Trophoblast cell (in vitro differentiated cells and primary cell): ENCODE data around the gene MPPED1.

Source experiments
- DNase-seq, 2 donors: peaks; one replicate each; pipeline ENCODE4 v3.0.0-alpha.2; 2016
- H2AFZ ChIP-seq: 2 replicates; pipeline ENCODE4 v1.6.1; 2013; ENCODE audit warnings: low read length, moderate library complexity, mild to moderate bottlenecking; ENCODE audit not compliant: insufficient read depth, poor library complexity
- H2AK5ac ChIP-seq: 2 replicates; pipeline ENCODE4 v1.6.1; 2013; ENCODE audit warnings: mild to moderate bottlenecking, low read length
- H2BK120ac ChIP-seq: 2 replicates; pipeline ENCODE4 v1.6.1; 2013; ENCODE audit warnings: low read length, mild to moderate bottlenecking, moderate library complexity; ENCODE audit not compliant: insufficient read depth, poor library complexity
- H2BK12ac ChIP-seq: 2 replicates; pipeline ENCODE4 v1.6.1; 2013; ENCODE audit warnings: mild to moderate bottlenecking, low read length, moderate library complexity
- H2BK5ac ChIP-seq: 2 replicates; pipeline ENCODE4 v1.6.1; 2013; ENCODE audit warnings: low read length, low read depth, moderate library complexity, mild to moderate bottlenecking; ENCODE audit not compliant: poor library complexity
- H3K14ac ChIP-seq: 2 replicates; pipeline ENCODE4 v1.6.1; 2013; ENCODE audit warnings: mild to moderate bottlenecking, low read length
- H3K18ac ChIP-seq: 2 replicates; pipeline ENCODE4 v1.6.1; 2013; ENCODE audit warnings: mild to moderate bottlenecking, low read length
- H3K23ac ChIP-seq: 2 replicates; pipeline ENCODE4 v1.6.1; 2013; ENCODE audit warnings: low read length
- H3K27ac ChIP-seq: 2 replicates; pipeline ENCODE4 v1.5.1; 2013; ENCODE audit warnings: low read depth, mild to moderate bottlenecking, inconsistent platforms, low read length, moderate library complexity
- H3K27me3 ChIP-seq: 2 replicates; pipeline ENCODE4 v1.6.1; 2013; ENCODE audit warnings: inconsistent platforms, mild to moderate bottlenecking, low read length, moderate library complexity; ENCODE audit not compliant: insufficient read depth
- H3K36me3 ChIP-seq, 2 experiments: 1 replicate in 1 of 2; 2 replicates in 1 of 2; pipeline ENCODE4 v1.6.1; 2013; ENCODE audit warnings: low read length in 2 of 2, mild to moderate bottlenecking in 2 of 2, moderate library complexity in 1 of 2; ENCODE audit not compliant: insufficient read depth in 2 of 2, control insufficient read depth in 1 of 2
- H3K4ac ChIP-seq: 2 replicates; pipeline ENCODE4 v1.6.1; 2013; ENCODE audit warnings: low read depth, mild to moderate bottlenecking, low read length, moderate library complexity
- H3K4me1 ChIP-seq, 2 experiments: 1 replicate in 1 of 2; 2 replicates in 1 of 2; pipeline ENCODE4 v1.6.1; 2013; ENCODE audit warnings: low read length in 2 of 2, mild to moderate bottlenecking in 2 of 2, moderate library complexity in 1 of 2; ENCODE audit not compliant: insufficient read depth in 2 of 2, control insufficient read depth in 1 of 2
- H3K4me2 ChIP-seq: 2 replicates; pipeline ENCODE4 v1.6.1; 2013; ENCODE audit warnings: inconsistent platforms, mild to moderate bottlenecking, low read length, moderate library complexity
- H3K4me3 ChIP-seq: 2 replicates; pipeline ENCODE4 v1.5.1; 2013; ENCODE audit warnings: mild to moderate bottlenecking, low read depth, low read length, inconsistent platforms
- H3K79me1 ChIP-seq: one replicate; pipeline ENCODE4 v1.6.1; 2013; ENCODE audit warnings: low read length
- H3K79me2 ChIP-seq: 2 replicates; pipeline ENCODE4 v1.6.1; 2013; ENCODE audit warnings: low read length, mild to moderate bottlenecking; ENCODE audit not compliant: control insufficient read depth, insufficient read depth, poor library complexity
- H3K9ac ChIP-seq: 2 replicates; pipeline ENCODE4 v1.6.1; 2013; ENCODE audit warnings: mild to moderate bottlenecking, low read length
- H3K9me3 ChIP-seq: 2 replicates; pipeline ENCODE4 v1.6.1; 2013; ENCODE audit warnings: low read depth, mild to moderate bottlenecking, control low read depth, inconsistent platforms, low read length; ENCODE audit not compliant: insufficient read depth
- H4K12ac ChIP-seq: 2 replicates; pipeline ENCODE4 v1.6.1; 2013; ENCODE audit warnings: low read depth, mild to moderate bottlenecking, low read length, moderate library complexity
- H4K8ac ChIP-seq: 2 replicates; pipeline ENCODE4 v1.6.1; 2013; ENCODE audit warnings: low read depth, mild to moderate bottlenecking, low read length, moderate library complexity
- H4K91ac ChIP-seq: one replicate; pipeline ENCODE4 v1.6.1; 2013; ENCODE audit warnings: low read depth, mild to moderate bottlenecking, low read length, moderate library complexity
- WGBS: extraction: QIAGEN DNeasy Blood & Tissue Kit; methylation state at CpG from one replicate; pipeline ENCODE4 v1.1.7; 2013; ENCODE audit warnings: missing lambda C conversion rate; ENCODE audit not compliant: insufficient read length, insufficient coverage; ENCODE audit errors: extremely low coverage; 5-methylcytosine and 5-hydroxymethylcytosine counted together

Gene MPPED1

GRCh38 chr22:43370036-43370435 is 41.8 kb upstream of the MPPED1 start:
- DNase-seq, result no peak
- Histone ChIP-seq H3K23ac (no peak overlapping the region), H3K79me1 (no peaks in the 10 kb centered on the region), H3K9me3 (peaks cover 3% of the 10 kb centered on the region), H2BK5ac (no peak overlapping the region), H3K27me3 (no peaks in the 10 kb centered on the region), H2AFZ (no peak overlapping the region), H3K27ac (no peak overlapping the region), H4K8ac (no peak overlapping the region), H3K4me1 (no peaks in the 10 kb centered on the region), H3K4me3 (no peak overlapping the region), H3K9ac (no peak overlapping the region), H3K36me3 (no peaks in the 10 kb centered on the region), H3K18ac (no peak overlapping the region), H4K91ac (no peak overlapping the region), H3K79me2 (no peaks in the 10 kb centered on the region), H2AK5ac (no peak overlapping the region), H2BK12ac (no peak overlapping the region), H2BK120ac (no peak overlapping the region), H3K4ac (no peak overlapping the region), H4K12ac (no peak overlapping the region), H3K4me2 (no peak overlapping the region), H3K14ac (no peak overlapping the region)
- no CpG with 5 or more reads among the region's 9 CpGs for WGBS

- H3K4me1 ChIP-seq, result no peaks in the 10 kb centered on the region
- no peaks in the 10 kb centered on the region for H3K36me3 ChIP-seq
- no peak overlapping the region for H4K91ac ChIP-seq
- H3K27ac ChIP-seq, result no peak overlapping the region
- no peaks in the 10 kb centered on the region for H3K9me3 ChIP-seq
- DNase-seq, result peak in 1 of 2 donors; percentile 36
- no peak overlapping the region for H3K9ac ChIP-seq
- no peak overlapping the region for H3K4me3 ChIP-seq
- no peak overlapping the region for H3K4me2 ChIP-seq
- no peak overlapping the region for H3K23ac ChIP-seq
- no peak overlapping the region for H3K14ac ChIP-seq
- H2BK5ac ChIP-seq, result no peak overlapping the region
- no peaks in the 10 kb centered on the region for H3K27me3 ChIP-seq
- H2AK5ac ChIP-seq, result no peak overlapping the region
- no peak overlapping the region for H4K12ac ChIP-seq
- WGBS, result no CpG with 5 or more reads among the region's 4 CpGs
- no peaks in the 10 kb centered on the region for H3K79me1 ChIP-seq
- no peak overlapping the region for H2AFZ ChIP-seq
- no peak overlapping the region for H4K8ac ChIP-seq
- H2BK120ac ChIP-seq, result no peak overlapping the region
- H3K79me2 ChIP-seq, result no peaks in the 10 kb centered on the region
- no peak overlapping the region for H3K4ac ChIP-seq
- no peak overlapping the region for H2BK12ac ChIP-seq
- no peak overlapping the region for H3K18ac ChIP-seq
Measured at GRCh38 chr22:43375951-43376455, 35.8 kb upstream of the MPPED1 start.

GRCh38 chr22:43376765-43377547 is 34.9 kb upstream of the MPPED1 start:
- Histone ChIP-seq H3K4me1 (no peaks in the 10 kb centered on the region), H3K4ac (no peak overlapping the region), H3K27ac (no peak overlapping the region), H3K18ac (no peak overlapping the region), H2AK5ac (no peak overlapping the region), H3K4me2 (no peak overlapping the region), H4K12ac (no peak overlapping the region), H3K9ac (no peak overlapping the region), H4K8ac (no peak overlapping the region), H2BK120ac (no peak overlapping the region), H2AFZ (no peak overlapping the region), H3K79me2 (no peaks in the 10 kb centered on the region), H3K36me3 (no peaks in the 10 kb centered on the region), H3K4me3 (no peak overlapping the region), H3K27me3 (no peaks in the 10 kb centered on the region), H3K23ac (no peak overlapping the region), H2BK12ac (no peak overlapping the region), H3K79me1 (no peaks in the 10 kb centered on the region), H2BK5ac (no peak overlapping the region), H3K9me3 (no peaks in the 10 kb centered on the region), H3K14ac (no peak overlapping the region), H4K91ac (no peak overlapping the region)
- DNase-seq, result no peak
- 100% methylated on average over 2 of the region's 15 CpGs for WGBS

- no peak overlapping the region for H2AFZ ChIP-seq
- H3K79me1 ChIP-seq, result no peaks in the 10 kb centered on the region
- no peak overlapping the region for H3K23ac ChIP-seq
- H2BK12ac ChIP-seq, result no peak overlapping the region
- H3K18ac ChIP-seq, result no peak overlapping the region
- no peak overlapping the region for H3K4me3 ChIP-seq
- no peaks in the 10 kb centered on the region for H3K4me1 ChIP-seq
- H3K79me2 ChIP-seq, result no peaks in the 10 kb centered on the region
- H4K91ac ChIP-seq, result no peak overlapping the region
- no peak overlapping the region for H3K27ac ChIP-seq
- H3K4ac ChIP-seq, result no peak overlapping the region
- no CpG with 5 or more reads among the region's 10 CpGs for WGBS
- no peaks in the 10 kb centered on the region for H3K36me3 ChIP-seq
- H3K27me3 ChIP-seq, result no peaks in the 10 kb centered on the region
- H2AK5ac ChIP-seq, result no peak overlapping the region
- H3K9ac ChIP-seq, result no peak overlapping the region
- H3K4me2 ChIP-seq, result no peak overlapping the region
- no peak overlapping the region for H2BK5ac ChIP-seq
- H3K14ac ChIP-seq, result no peak overlapping the region
- no peak overlapping the region for H4K12ac ChIP-seq
- H3K9me3 ChIP-seq, result no peaks in the 10 kb centered on the region
- DNase-seq, result no peak
- no peak overlapping the region for H4K8ac ChIP-seq
- no peak overlapping the region for H2BK120ac ChIP-seq
Measured at GRCh38 chr22:43377548-43377895, 34.3 kb upstream of the MPPED1 start.
